GM21526 (cell line): ENCODE measurements around the gene LBR.

Experiments
- ATAC-seq: cut with Tn5 transposase; IDR thresholded peaks from one replicate; pipeline ENCODE4 v1.9.1; 2021; ENCODE audit warnings: moderate library complexity; ENCODE audit not compliant: unreplicated experiment, low FRiP score

LBR gene

DNA sequence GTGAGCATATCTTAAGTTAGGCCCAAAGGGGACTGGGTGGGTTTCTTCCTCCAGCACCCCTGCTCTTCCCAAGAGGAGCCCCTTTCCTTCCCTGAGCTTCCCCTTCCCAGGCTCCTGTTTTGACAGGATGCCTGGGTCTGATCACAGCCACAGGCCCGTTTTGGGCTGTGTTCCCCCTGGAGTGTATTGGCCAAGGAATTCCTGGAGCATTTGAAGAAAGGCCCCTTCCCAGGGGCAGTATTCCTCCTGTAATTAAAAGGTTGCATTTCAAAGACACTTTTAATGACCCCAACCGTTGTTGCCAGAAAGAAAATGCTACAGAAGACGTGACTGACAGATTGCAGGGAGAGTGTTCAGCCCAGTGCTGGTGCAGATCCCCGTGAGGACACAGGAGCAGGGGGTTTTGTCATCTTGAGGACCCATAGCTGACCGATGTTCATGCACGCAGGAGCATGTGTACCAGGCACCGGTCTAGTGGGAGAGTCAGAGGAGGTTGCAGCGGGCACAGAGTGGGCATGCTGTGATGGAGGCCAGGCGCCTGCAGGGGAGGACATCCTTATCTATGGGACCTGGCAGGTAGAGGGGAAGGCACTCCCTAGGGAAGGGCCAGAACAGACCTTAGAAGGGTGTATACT, 19.3 kb upstream of the LBR start:
- ATAC-seq: no peak

DNA sequence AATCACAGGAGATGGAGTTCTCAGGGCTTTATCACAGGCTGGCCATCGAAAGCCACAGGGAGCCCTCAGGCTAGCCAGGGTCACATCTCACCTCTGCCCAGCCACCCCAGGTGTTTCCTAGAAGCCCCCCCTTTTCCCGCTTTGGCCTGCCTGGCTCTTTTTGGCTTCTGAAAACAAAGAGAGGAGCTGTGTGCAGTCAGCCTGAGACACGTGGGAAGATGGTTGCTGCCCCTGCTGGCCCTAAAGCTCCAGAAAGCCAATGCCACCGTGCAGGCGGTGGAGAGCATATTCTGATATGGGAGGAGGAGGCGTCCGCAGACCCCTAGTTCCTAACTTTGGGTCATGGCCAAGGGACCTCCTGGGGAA, 18.7 kb upstream of the LBR start:
- no peak for ATAC-seq

DNA sequence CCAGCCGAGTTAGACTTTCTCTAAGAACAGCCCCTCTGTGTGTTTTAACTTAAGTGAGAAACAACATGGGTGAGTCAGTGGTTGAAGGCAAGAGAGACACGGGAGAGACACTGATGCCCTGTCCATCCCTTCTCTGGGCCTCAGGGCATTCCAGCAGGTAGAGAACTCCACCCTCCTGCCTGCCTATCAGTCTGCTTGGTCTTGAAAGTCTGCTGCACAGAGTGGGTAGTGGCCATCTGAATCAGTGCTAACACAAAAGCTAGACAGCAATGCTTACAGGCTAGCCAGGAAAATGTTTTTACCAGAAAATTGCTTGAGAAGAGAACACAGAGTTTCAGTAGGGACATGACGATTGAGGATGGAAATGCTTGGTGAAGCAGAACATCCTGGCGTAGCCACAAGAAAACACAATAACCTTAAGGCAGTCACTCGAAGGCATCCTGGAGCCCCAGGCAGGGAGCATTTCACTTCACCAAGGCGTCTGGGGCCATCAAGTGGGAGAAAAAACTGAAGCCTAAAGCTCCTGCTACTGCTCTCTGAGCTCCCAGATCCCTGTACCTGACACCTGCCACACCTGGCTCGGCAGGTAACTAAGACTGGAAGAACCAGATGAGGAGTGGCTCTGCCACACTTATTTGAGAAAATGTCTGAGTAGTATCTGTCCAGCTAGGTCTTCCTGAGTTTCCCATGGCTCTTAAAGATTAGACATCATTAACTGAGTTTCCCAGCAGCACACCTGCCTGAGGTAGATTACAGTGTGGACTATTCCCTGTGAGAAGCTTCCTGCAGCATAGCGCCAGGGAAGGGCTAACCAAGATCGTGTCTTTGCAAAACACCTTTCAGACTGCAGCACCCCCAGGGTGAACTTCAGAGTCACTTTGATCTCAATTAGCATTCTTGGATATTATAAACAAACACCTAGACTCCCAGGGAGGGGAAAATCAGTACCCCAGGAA, 18.1 kb upstream of the LBR start:
- no peak for ATAC-seq

DNA sequence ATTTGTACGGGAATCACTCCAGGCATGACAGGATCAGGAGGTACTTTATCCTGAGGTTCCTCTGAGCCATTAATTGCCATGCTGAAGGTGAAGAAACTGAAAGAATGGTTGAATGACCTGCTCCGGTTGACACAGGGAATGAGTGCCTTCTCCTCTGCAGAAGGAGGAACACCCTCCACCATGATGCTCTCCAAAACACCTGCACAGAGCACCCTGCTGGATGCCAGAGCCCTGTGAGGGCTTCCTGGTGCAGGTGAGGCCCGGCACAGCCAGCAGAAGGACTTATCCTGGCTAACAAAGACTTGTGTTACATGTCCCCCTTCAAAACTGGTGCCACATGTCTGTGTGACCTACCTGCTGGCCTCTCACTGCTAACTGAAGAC, 14.3 kb upstream of the LBR start:
- ATAC-seq: no peak

DNA sequence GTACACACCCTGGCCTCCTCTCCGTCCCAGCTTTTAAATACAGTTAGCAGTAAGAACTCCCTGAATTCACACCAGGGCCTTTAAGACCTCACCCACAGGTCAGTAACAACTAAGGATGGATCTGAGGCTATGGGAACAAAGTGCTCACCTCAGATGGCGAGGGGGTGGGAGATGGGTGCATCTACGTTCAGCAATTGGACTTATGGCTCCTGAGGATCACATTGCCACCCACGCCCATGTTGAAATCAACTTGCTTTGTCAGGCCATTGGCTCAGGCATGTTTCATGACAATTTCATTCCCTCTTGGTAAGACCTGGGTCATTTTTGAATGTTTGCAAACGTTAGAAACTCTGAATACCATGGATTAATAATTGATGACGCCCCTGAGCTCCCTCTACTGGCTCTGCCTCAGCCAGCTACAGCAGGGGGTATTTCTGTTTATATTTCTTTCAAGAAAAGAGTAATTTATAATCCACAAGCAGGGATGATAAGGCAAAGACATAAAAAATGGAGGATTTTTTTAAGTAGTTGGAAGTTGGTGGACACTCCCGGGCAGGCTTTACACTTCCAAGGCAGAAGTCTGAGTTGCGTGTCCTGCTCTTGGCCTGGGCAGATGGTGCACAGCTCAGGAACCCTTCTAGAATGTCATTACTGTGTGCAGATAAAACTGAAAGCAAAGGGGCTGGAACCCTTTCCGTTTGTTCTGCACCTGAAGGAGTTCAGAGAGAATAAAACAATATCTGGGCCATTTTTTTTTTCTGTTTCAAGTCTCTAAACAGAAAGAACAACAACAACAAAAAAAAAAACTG, 13.7 kb upstream of the LBR start:
- ATAC-seq: peak; percentile 40

DNA sequence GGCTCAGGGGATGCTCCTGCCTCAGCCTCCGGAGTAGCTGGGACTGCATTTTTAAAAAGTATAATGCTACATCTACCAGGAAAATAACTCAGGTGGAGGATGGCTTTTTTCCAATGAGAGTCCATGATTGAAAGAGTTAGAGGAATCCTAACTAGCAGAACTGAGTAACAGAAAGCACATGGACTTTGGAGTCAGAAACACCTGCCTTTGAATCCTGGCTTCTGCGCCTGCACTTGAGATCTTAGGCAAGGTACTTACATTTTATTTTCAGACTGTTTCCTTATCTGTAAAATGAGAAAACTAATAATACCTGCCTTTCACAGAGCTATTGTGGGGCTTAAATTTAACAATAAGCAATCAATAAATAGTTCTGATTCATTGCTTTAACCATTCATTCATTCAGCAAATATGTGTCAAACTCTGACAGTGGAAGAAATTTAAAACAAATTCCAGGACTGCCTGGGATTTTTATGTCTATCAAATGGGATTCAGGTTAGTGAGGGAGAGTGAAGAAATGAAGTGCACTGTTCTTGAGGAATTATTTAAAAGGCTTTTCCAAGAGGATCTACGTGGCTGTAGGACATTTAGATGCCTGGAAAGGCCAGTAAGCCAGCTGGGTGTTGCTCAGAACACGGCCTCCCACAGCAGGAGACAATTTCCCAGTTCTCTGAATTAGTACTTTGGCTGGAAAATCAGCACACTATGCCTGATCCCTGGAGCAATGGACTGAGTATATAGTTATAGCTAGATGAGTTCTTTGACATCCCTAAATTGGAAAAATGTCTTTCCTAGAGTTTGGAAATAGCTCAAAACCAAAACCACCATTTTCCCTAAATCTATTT, 12.8 kb upstream of the LBR start:
- no peak for ATAC-seq

DNA sequence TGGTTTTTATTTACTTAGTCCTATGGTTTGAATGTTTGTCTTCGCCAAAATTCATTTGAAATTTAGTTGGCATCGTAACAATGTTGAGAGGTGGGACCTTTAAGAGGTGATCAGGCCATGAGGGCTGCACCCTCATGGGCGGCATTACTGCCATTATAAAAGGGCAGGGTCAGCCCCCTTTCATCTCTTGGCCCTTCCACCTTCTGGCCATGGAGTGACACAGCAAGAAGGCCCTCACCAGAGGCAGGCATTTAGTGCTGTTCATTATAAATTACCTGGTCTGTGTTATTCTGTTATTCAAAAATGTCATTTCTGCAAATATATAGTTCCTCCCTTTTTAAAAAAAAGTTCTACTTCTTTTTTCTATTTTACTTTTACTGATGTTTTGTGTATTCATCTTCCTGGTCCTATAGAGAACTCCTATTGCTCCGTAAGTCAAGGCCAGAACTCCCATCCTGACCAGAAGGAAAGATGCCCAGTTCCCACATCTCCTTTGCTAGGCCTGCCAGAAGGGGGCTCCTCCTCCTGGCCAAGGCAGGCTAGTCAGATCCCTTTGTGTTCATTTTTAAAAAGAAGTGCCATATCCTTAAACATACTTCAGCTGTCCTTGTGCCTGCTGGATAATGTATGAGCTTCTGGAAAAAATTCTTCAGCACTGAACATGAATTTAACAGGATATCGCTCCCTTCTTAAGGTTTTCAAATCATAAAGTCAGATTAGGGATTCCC, 10.0 kb upstream of the LBR start:
- ATAC-seq: no peak

DNA sequence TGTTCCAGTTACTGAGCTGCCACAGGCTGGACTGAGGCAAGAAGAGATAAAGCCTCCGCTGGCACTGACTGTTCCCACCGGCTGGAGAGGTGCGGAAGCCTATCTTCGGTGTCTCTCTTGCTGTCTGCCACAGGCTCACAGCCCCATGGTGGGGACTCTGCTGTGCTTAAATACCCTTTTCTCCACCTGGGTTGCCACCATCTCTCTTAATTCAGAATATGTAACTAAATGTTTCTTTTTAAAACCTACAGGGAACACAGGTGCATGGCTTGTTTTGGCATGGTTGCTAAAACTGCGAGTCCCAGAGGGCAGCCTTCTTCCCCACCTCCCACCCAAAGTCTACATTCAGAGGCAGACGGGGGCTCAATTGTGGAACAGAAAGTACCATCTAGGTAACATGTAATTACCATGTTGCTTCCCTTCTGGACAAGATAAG, 8.1 kb upstream of the LBR start:
- peak; percentile 60 for ATAC-seq

DNA sequence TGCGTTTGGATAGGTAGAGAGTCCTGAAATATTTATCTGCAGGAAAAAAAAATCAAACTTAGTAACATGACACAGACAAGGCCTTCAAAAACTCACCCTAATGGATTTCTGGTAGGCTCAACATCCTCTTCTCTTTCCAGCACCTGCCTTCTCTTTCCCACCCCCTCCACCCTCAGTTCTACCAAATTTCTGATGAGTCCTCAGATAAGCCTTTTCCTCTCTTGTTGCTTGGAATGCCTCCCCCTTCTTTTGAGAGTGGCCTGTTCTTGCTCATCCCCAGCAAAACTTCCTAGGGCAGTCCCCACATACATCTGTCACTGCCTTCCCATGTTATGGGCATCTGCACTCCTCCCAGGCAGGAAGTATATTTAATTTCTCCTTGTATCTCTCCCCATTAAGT, 7.6 kb upstream of the LBR start:
- no peak for ATAC-seq

DNA sequence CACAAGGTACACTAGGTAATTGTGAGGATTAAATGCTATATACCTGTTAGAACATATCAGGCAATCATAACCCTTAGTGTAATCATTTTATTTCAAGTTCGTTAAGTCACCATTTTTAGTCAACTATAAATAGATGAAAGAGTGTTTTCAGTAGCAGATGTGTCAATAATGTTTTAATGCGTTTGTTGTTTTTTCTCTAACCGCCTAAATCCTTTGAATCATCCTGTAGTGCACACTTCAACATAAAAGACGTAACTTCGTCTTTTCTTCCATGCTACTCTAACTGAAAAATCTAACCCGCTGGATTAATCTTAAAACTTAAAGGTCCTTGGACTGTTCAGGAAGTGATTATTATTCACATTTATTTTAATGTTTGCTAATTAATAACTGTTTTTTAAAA, 7.2 kb upstream of the LBR start:
- no peak for ATAC-seq

DNA sequence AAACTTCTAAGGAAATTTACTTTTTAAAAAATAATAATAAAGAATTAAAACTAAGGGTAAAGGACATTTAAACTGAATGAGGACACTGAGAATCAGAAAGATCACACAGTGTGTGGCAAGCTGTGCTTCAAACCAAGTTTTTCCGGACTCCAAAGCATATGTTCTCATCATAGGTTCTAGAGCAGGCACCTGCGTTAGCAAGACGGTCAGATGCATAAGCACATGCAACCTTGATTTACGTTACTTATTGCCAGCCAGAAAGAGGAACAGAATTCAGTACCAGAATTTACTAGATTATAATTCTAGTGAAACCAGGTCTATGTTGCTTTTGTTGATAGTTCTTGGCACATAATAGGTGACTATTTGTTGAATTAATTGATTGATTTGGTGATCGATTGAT, 6.2 kb upstream of the LBR start:
- no peak for ATAC-seq

DNA sequence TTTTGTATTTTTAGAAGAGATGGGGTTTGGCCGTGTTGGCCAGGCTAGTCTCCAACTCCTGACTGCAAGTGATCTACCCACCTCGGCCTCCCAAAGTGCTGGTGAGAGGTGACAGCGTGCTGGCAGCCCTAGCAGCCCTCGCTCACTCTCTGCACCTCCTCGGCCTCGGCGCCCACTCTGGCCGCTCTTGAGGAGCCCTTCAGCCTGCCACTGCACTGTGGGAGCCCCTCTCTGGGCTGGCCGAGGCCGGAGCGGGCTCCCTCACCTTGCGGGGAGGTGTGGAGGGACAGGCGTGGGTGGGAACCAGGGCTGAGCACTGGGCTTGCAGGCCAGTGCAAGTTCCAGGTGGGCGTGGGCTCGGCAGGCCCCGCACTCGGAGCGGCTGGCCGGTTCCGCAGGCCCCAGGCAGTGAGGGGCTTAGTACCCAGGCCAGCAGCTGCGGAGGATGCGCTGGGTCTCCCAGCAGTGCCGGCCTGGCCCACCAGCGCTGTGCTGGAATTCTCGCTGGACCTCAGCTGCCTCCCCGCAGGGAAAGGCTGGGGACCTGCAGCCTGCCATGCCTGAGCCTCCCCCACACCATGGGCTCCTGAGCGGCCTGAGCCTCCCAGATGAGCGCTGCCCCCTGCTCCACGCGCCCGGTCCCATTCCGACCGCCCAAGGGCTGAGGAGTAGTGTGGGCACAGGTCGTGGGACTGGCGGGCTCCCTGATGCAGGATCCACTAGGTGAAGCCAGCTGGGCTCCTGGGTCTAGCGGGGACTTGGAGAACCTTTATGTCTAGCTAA, 3.4 kb upstream of the LBR start:
- ATAC-seq: no peak

DNA sequence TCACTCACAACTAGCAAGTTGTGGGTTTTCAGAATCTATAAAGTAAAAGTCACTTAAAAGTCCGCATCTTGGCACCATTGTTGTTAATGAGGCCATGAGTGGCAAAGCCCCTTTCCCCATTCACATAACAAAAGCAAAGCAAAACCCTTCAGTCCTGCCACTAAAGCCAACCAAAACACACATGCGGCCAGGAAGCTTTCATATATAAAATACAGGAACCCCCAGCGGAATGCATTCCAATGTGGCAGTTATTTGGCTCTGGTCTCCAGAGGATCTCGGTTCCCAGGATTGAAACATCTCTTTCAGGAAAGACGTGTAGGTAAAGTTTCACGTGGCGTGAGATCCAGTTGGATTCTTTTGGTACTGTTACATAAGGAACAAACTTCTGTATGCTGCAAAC, 2.5 kb upstream of the LBR start:
- no peak for ATAC-seq

DNA sequence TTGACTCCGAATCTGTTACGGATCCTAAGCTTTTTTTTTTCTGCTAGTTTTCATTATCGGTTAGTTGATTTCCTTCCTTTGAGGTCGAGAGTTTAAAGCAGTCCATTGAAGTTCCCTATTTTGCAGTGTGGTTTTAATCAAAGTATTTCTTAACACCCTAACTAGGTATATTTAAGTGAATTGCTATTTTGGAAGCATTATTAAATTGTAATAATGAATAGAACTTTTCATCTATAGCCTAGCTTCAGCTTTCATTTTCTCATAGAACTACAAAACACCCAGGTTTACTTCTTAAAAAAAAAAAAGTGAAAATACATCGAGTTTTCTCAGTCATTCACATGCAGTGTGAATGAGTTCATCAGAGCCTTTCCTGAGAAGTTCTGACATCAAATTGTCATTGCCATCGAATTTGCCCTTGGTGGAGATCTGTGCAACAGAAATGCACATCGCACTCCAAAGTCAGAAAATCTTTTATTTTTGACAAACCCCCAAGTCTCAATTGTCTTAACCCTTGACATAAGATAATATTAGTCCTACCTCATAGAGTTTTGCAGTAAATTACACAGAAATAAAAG, 1.1 kb upstream of the LBR start:
- no peak for ATAC-seq

DNA sequence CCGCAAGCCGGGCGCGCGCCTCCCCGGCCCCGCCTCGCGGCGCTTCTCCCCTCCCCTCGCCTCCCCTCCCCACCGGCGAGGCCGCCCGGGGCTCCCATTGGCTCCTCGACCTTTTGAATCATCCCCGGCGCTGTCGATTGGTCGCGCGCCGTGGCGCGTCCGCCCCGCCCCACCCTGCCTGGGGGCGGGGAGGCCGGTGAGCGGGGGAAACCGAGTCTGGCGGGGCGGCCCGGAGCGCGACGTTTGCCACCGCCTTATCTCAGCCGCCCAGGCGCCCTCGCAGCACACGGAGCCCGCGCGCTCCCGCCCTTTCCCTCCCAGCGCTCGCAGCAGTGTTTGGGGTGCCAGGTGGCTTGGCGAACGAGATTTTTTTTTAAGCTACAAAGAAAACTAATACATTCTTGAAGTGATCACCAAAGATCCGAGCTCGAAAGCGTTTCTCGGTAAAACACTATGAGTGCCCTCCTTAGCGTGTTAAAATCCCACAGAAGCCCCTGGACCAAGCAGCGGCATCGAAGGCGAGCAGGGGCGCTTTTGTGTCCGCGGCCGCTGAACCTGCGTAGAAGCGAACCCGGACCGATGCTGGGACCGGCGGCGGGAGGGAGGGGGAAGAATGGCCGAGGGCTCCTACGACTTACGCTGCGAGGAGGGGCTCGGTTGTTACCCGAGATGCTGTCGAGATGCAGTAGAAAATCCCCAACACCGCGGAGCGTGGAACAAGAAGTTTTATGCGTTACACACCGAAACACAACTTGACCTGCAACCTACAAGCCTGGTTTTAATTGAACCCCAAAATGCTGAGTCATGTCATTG, 436 bp upstream of the LBR start:
- ATAC-seq: peak; percentile 86

DNA sequence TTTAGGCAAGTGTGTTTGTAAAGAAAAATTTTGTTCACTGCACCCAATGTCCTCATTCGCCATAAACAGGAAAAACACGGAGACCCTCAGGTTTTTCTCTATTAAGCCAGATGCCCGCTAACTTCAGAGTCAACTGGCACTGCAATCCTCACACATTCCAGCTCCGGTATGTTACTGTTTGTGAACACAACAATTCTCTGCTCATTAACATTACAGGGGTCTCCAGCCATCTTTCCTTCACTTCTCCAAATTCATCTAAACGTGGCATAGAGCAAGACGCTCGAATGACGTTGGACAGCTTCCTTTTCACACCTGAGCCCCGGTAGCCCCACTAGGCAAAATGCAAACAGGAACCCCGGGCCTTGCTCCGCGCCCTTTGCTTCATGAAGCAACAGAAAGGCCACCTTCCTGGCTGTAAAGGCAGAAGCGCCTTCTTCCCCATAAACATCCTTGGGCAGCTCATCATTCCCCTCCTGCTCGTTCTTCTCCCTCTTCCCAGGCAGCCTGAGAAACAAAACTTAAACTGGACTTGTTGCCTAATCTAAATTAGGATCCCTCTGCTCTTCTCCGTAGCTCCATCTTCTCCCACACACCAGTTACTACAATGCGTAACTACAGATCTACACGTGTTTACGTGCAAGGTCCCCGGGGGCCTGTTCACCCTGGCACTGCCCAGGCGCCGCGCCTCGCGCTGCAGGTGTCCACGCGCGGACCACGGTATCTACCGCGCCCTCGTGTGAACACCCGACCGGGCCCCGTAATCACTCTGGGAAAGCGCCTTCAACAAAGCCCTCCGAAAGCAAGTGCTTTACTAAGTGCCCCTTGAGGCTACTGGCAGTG, 1.2 kb downstream of the LBR start:
- no peak for ATAC-seq

DNA sequence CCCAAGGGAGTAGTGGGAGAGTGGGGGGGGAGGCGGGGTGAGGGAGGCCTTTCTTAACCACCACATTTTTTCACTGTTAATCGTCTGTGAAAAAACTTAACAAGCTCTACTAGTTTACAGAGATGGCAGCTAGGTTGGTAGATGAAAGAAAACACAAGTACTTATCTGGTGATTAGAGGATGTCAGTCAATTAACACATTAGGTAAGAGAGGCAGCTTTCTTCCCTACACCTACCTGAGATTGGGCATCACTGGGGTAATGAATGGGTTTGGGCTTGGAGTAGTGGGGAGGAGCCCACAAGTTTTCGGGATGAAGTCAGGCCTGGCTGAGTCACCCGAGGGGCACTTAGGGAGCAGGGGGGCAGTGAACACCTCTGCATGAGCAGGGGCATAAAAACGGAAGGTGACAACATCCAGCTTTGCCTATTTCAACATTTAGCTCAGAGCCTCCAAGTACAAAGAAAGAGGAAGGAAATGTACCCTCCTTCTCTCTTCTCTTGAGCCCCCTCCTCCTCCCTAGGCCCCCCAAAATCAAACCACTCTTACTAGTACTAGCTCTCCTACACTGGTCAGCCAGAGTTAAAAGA, 2.5 kb downstream of the LBR start:
- ATAC-seq: no peak
